GM10266 (cell line): ENCODE measurements around the gene SHISAL1.

Experiments
- DNase-seq: peaks from one replicate; pipeline ENCODE4 v3.0.0; 2012; ENCODE audit errors: extremely low spot score
- TF ChIP-seq, protein P1 (sequence below): IDR thresholded peaks from 2 replicates; pipeline ENCODE4 v1.5.1; 2012; ENCODE audit warnings: mild to moderate bottlenecking, low read depth; ENCODE audit not compliant: control insufficient read depth, insufficient read depth; ENCODE audit errors: missing control alignments

SHISAL1 gene

DNA sequence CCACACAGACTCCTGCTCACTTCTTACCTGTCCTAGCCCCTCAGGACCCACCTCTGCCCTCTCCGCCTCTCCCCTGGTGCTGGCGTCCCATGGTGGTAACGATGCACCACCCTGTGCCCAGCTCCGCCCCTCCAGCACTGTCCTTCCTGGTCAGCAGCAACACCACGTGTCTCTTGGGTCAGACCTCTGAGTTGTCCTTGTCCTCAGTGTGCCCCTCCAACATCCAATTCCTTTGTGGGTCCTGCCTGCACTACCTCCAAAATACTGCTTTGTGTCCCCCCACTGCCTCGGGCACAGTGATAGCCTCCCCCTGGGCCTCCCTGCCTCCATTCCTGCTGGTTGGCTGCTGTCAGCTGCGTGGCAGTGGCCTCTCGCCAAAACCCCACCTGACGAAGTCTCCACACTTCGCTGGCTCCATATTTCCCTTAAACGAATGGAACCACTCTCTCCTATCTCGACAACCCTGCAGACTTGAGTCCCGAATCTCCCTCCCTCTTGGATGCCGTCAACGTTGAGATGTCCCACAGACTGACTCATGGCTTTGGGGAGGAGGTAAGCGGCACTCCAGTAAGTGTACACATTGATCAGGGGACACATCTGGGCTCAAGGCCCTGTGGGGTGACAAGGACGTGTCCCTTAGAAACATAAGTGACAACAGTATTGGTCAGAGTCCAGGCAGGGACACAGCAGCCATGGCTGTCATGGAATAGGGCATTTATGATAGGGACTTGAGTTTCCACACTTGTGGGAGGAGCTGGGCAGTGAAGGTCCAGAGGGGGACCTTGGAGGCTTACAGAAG lies 42.8 kb downstream of the SHISAL1 start:
- TF ChIP-seq, protein P1, sequence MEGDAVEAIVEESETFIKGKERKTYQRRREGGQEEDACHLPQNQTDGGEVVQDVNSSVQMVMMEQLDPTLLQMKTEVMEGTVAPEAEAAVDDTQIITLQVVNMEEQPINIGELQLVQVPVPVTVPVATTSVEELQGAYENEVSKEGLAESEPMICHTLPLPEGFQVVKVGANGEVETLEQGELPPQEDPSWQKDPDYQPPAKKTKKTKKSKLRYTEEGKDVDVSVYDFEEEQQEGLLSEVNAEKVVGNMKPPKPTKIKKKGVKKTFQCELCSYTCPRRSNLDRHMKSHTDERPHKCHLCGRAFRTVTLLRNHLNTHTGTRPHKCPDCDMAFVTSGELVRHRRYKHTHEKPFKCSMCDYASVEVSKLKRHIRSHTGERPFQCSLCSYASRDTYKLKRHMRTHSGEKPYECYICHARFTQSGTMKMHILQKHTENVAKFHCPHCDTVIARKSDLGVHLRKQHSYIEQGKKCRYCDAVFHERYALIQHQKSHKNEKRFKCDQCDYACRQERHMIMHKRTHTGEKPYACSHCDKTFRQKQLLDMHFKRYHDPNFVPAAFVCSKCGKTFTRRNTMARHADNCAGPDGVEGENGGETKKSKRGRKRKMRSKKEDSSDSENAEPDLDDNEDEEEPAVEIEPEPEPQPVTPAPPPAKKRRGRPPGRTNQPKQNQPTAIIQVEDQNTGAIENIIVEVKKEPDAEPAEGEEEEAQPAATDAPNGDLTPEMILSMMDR = no peak

DNA sequence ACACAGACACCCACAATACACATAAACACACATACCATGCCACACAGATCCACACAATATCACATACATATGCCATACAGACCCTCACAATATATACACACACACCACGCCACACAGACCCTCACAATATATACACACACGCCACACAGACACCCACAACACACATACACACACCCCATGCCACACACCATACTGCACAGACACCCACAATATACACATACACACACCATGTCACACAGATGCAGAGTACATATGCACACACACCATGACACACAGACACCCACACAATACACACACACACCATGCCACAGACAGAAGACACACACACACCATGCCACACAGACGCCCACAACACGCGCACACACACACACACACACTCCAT lies 43.6 kb downstream of the SHISAL1 start:
- TF ChIP-seq, protein P1 = no peak
- no peak for DNase-seq

More for the DNA sequence above, 42.8 kb downstream of the SHISAL1 start:
- DNase-seq = no peak

DNA sequence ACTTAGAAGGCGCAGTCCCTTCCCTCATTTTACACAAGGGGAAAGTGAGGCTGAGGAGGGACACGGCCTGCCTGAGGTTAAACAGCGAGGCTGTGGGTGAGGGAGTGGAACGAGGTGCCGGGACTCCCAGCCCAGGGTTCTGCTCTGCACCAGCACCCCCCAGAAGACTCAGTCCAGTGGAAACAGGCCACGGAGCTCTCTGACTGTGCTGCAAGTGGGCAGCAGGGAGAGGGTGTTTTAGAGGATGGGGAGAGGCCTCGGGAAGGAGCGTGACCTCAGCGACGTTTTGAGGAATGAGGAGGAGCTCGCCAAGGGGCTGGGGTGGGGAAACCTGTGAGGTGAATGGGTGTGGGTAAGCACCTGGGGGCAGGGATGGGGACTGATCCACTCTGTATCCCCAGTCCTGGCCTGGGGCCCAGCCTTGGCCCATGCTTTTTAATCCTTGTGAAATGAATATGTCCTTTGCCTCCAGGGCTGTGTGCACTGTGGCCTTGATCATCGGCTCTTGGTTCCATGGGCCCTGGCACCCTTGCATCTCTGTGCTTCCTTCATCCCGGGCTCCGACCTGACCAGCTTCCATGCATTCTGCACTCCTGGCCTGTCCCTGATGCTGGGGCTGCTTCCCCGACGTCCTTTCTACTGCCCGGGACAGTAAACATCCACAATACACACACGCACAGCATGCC lies 44.2 kb downstream of the SHISAL1 start:
- TF ChIP-seq, protein P1 = no peak
- DNase-seq = no peak

DNA sequence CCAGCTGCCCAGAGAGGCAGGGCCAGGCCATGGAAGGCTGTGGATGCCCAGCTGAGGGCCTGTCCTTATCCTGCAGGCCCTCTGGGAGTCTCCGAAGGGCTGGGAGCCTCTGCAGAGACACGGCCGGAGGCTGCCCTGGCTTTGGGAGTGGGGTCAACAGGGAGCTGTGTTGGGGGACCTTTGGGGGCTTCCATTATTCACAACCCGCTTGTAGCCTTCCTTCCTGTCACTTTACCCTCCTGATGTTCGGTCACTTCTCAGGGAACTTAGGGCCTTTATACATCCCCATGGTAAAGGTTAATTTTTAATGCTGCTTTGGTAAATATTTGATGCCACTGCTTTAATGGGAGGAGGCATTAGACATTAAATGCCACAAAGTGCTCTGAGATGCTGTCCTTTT lies 44.9 kb downstream of the SHISAL1 start:
- no peak for DNase-seq
- TF ChIP-seq, protein P1 = no peak

DNA sequence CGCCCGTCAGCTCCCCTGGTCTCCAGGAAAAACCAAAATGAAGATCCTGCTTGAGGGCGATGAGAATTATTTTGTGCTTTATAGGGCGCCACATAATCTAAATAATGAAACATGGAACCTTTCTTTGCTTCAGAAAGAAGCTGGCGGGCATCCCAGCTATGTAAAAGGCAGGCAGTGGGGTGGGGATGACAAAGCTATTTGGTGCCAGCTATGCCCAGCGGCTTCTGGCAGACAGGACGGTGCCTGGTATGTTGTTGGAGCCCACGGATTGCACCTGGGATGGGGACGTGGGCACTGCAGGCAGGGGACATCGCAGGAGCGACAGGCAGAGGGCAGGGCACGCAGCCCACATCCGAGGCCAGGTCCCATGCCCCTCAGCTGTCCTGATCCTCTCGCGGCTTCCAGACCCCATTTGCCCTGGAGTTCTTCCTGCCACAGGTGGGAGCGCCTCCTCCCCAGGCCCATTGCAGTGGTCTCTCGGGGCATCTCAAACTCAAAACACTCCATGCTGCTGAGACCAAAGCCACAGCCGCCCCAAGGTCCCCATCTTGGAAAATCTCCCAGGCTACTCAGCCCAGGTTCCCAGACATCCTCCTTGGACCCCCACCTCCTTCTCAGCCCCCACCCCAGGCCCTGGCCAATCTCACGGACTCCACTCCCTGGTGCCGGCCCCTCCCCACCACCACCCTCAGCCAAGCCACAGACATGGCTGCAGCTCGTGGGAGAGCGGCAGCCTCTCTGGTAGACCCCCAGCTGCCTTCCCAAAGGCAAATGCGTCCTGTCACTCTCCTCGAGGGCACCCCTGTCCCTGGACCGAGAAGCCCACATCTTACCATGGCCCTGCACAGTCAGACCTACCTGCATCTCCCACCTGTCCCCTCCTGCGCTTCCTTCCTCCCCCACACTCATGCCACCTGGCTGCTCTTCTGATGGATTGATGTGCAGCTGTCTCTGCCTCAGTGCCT lies 45.7 kb downstream of the SHISAL1 start:
- no peak for DNase-seq
- TF ChIP-seq, protein P1 = no peak

DNA sequence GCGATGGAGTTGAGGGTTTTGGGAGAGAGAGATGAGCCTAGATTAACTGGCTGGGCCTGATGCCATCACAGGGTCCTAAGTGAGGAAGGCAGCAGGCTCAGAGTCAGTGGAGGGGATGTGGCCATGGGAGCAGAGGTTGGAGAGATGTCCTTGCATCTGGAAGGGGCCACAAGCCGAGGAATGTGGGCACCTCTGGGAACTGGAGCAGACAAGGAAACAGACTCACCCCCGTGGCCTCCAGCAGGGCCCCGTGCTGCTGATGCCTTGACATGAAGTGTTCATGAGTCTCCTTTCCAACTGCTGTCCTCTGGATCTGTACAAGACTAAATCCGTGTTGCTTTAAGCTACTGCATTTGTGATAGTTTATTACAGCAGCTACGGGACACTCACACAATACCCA lies 49.2 kb downstream of the SHISAL1 start:
- TF ChIP-seq, protein P1 = no peak

More for the DNA sequence above, 49.2 kb downstream of the SHISAL1 start:
- no peak for DNase-seq
